GM12864 (cell line): Measurements from ENCODE around the gene CETN2.

Experiments used
- DNase-seq: peaks from one replicate; pipeline ENCODE4 v3.0.0-alpha.2; 2011; ENCODE audit warnings: low read depth
- H3K4me3 ChIP-seq: 2 replicates; pipeline ENCODE4 v1.5.1; 2011; ENCODE audit warnings: mild to moderate bottlenecking, low read depth, low read length, control low read depth
- CTCF ChIP-seq: IDR thresholded peaks from 2 replicates; pipeline ENCODE4 v1.5.1; 2011; ENCODE audit warnings: low read depth, mild to moderate bottlenecking, moderate library complexity, low read length, control low read depth, inconsistent platforms; ENCODE audit errors: missing control alignments

CETN2 gene

GRCh38 chrX:152819266-152819665, 11.3 kb downstream of the CETN2 start:
- no peak for DNase-seq
- TF ChIP-seq CTCF = no peak
- H3K4me3 ChIP-seq = no peak overlapping the region

GRCh38 chrX:152818356-152818755, 12.2 kb downstream of the CETN2 start:
- TF ChIP-seq CTCF = no peak
- no peak overlapping the region for H3K4me3 ChIP-seq
- DNase-seq = no peak

GRCh38 chrX:152817078-152817764, 13.3 kb downstream of the CETN2 start:
- TF ChIP-seq CTCF = peak; percentile 18
- H3K4me3 ChIP-seq = no peak overlapping the region
- DNase-seq = no peak

- TF ChIP-seq CTCF = no peak
- no peak for DNase-seq
- H3K4me3 ChIP-seq = no peak overlapping the region
These were observed 16.5 kb downstream of the CETN2 start for GRCh38 chrX:152814048-152814447.

- no peak for TF ChIP-seq CTCF
- H3K4me3 ChIP-seq = no peak overlapping the region
- no peak for DNase-seq
These were observed 17.4 kb downstream of the CETN2 start for GRCh38 chrX:152813206-152813605.

- no peak for DNase-seq
- no peak for TF ChIP-seq CTCF
- no peak overlapping the region for H3K4me3 ChIP-seq
These were observed 20.2 kb downstream of the CETN2 start for GRCh38 chrX:152810403-152810802.

GRCh38 chrX:152806035-152806434, 24.5 kb downstream of the CETN2 start:
- no peak overlapping the region for H3K4me3 ChIP-seq
- DNase-seq = no peak
- TF ChIP-seq CTCF = no peak
